ENCODE data around the gene HINT2.

HINT2 gene

GRCh38 chr9:35814841-35815543 is at the start of gene HINT2:
TSS of gene HINT2 (minus strand) at chr9:35815042. CDS start at chr9:35814979, 63 bp downstream.
- DNase-seq, result peak; percentile 97

GRCh38 chr9:35863583-35863982 is 48.7 kb upstream of the HINT2 start:
- DNase-seq, result no peak

GRCh38 chr9:35862328-35862727 is 47.5 kb upstream of the HINT2 start:
- no peak for DNase-seq

GRCh38 chr9:35861161-35861897 is 46.5 kb upstream of the HINT2 start:
- DNase-seq, result no peak

- DNase-seq, result no peak
Observed at GRCh38 chr9:35859990-35860339, 45.1 kb upstream of the HINT2 start.

GRCh38 chr9:35859310-35859989 is 44.6 kb upstream of the HINT2 start:
- no peak for DNase-seq

- no peak for DNase-seq
Observed at GRCh38 chr9:35858458-35858857, 43.6 kb upstream of the HINT2 start.

- DNase-seq, result no peak
Observed at GRCh38 chr9:35856882-35857281, 42.0 kb upstream of the HINT2 start.

- DNase-seq, result no peak
Observed at GRCh38 chr9:35856206-35856605, 41.4 kb upstream of the HINT2 start.

GRCh38 chr9:35854091-35854762 is 39.4 kb upstream of the HINT2 start:
- DNase-seq, result no peak

GRCh38 chr9:35852876-35853865 is 38.3 kb upstream of the HINT2 start:
- DNase-seq, result no peak

GRCh38 chr9:35852267-35852815 is 37.5 kb upstream of the HINT2 start:
- DNase-seq, result no peak

- no peak for DNase-seq
Observed at GRCh38 chr9:35847792-35848572, 33.1 kb upstream of the HINT2 start.

- DNase-seq, result no peak
Observed at GRCh38 chr9:35845824-35846771, 31.3 kb upstream of the HINT2 start.

GRCh38 chr9:35844628-35845270 is 29.9 kb upstream of the HINT2 start:
- DNase-seq, result peak; percentile 55

- no peak for DNase-seq
Observed at GRCh38 chr9:35842795-35843194, 28.0 kb upstream of the HINT2 start.

GRCh38 chr9:35842020-35842745 is 27.3 kb upstream of the HINT2 start:
- no peak for DNase-seq

GRCh38 chr9:35841645-35841900 is 26.7 kb upstream of the HINT2 start:
- no peak for DNase-seq

Measured in CD4-positive, alpha-beta T cell treated with Interleukin-4 for 4 hours (primary cell).